BE2C (cell line): ENCODE measurements around the gene CFAP119.

ENCODE experiments used
- DNase-seq: peaks from one replicate; pipeline ENCODE4 v3.0.0-alpha.2; 2020
- H3K27me3 ChIP-seq: fragments of 250-450 bp; sonication (Bioruptor Pico); 2 replicates; pipeline ENCODE4 v1.5.1; 2020; ENCODE audit warnings: mild to moderate bottlenecking
- H3K36me3 ChIP-seq: fragments of 250-450 bp; sonication (Bioruptor Pico); 2 replicates; pipeline ENCODE4 v1.5.1; 2020; ENCODE audit warnings: mild to moderate bottlenecking
- H3K4me1 ChIP-seq: fragments of 250-450 bp; sonication (Bioruptor Pico); 2 replicates; pipeline ENCODE4 v1.5.1; 2020
- H3K4me3 ChIP-seq: 2 replicates; pipeline ENCODE4 v1.5.1; 2011; ENCODE audit warnings: low read depth, low read length
- H3K9me3 ChIP-seq: fragments of 250-450 bp; sonication (Bioruptor Pico); 2 replicates; pipeline ENCODE4 v1.5.1; 2020
- TF ChIP-seq, protein P1 (sequence below): IDR thresholded peaks from 2 replicates; pipeline ENCODE4 v1.5.1; 2012; ENCODE audit warnings: mild to moderate bottlenecking, low read depth, low read length

The CFAP119 gene

DNA sequence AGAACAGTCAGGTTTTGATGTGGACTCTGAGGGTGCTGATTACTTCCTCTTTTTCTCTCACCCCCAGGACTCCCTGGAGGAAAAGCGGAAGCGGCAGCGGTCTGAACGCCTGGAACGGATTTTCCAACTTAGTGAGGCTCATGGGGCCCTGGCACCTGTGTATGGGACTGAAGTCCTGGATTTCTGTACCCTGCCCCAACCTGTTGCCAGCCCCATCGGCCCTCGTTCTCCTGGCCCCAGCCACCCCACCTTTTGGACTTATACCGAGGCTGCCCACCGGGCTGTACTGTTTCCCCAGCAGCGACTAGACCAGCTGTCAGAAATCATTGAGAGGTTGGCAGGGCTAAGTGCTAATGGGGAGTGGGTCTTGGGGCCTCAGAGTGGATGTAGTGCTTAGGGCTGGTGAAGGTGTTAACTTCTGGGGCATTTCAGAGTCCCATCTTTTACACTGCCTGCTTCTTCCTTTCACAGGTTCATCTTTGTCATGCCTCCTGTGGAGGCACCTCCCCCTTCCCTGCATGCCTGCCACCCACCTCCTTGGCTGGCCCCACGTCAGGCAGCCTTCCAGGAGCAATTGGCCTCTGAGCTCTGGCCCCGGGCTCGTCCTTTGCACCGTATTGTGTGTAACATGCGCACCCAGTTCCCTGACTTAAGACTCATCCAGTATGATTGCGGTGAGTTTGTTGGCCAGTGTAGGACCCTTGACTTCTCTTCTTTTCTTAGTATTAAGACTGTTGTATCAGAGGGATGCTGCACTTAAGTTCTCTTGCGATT, 32.8 kb downstream of the CFAP119 start:
- H3K9me3 ChIP-seq = no peaks in the 10 kb centered on the region
- H3K4me1 ChIP-seq = no peaks in the 10 kb centered on the region
- peaks cover 29% of the 10 kb centered on the region for H3K36me3 ChIP-seq
- no peaks in the 10 kb centered on the region for H3K27me3 ChIP-seq
- no peak overlapping the region for H3K4me3 ChIP-seq
- no peak for DNase-seq
- TF ChIP-seq, protein P1, sequence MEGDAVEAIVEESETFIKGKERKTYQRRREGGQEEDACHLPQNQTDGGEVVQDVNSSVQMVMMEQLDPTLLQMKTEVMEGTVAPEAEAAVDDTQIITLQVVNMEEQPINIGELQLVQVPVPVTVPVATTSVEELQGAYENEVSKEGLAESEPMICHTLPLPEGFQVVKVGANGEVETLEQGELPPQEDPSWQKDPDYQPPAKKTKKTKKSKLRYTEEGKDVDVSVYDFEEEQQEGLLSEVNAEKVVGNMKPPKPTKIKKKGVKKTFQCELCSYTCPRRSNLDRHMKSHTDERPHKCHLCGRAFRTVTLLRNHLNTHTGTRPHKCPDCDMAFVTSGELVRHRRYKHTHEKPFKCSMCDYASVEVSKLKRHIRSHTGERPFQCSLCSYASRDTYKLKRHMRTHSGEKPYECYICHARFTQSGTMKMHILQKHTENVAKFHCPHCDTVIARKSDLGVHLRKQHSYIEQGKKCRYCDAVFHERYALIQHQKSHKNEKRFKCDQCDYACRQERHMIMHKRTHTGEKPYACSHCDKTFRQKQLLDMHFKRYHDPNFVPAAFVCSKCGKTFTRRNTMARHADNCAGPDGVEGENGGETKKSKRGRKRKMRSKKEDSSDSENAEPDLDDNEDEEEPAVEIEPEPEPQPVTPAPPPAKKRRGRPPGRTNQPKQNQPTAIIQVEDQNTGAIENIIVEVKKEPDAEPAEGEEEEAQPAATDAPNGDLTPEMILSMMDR = 0 out of 2 replicates have a peak, but pooled peaks have one; percentile 8

DNA sequence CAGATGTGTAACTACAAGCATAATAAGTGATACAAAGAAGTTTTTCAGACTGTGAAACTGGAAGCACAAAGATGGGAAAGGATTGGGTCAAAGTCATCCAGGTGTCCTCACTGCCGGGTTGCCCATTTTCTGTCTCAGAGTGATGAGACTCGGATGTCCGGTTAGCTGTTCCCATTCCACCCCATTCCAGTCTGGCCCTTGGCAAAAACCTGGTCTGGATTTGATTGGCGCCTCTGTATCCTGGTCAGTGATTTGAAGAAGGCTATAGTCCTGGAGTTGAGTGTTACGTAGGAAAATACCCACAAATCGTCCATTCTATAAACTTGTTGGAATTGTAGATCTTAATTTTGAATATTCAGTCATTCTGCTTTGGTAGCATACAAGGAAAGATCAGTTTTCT, 33.5 kb downstream of the CFAP119 start:
- Histone ChIP-seq H3K27me3 (no peaks in the 10 kb centered on the region), H3K9me3 (no peaks in the 10 kb centered on the region), H3K4me1 (no peaks in the 10 kb centered on the region), H3K4me3 (no peak overlapping the region), H3K36me3 (peaks cover 33% of the 10 kb centered on the region)
- TF ChIP-seq, protein P1 = no peak
- no peak for DNase-seq

DNA sequence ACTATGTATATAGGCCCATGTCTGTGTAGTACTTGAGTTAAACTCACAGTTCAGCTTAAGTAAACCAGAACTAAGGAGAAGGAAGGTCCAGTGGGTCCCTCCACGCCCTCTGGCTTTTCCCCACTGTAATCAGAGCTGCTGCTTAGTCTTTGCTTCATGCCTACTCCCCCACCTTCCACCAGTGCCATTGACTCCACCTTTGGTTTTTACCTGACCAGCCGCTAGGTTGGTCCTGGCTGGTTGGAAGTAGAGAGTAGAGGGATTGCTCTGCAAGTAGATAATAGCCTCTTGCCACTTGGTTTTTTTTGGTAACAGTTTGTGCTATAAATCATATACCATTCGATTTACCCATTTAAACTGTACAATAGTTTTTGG, 36.5 kb downstream of the CFAP119 start:
- TF ChIP-seq, protein P1 = no peak
- no peak overlapping the region for H3K4me3 ChIP-seq
- H3K36me3 ChIP-seq = peaks cover 49% of the 10 kb centered on the region
- no peaks in the 10 kb centered on the region for H3K9me3 ChIP-seq
- no peak for DNase-seq
- no peaks in the 10 kb centered on the region for H3K27me3 ChIP-seq
- no peaks in the 10 kb centered on the region for H3K4me1 ChIP-seq

DNA sequence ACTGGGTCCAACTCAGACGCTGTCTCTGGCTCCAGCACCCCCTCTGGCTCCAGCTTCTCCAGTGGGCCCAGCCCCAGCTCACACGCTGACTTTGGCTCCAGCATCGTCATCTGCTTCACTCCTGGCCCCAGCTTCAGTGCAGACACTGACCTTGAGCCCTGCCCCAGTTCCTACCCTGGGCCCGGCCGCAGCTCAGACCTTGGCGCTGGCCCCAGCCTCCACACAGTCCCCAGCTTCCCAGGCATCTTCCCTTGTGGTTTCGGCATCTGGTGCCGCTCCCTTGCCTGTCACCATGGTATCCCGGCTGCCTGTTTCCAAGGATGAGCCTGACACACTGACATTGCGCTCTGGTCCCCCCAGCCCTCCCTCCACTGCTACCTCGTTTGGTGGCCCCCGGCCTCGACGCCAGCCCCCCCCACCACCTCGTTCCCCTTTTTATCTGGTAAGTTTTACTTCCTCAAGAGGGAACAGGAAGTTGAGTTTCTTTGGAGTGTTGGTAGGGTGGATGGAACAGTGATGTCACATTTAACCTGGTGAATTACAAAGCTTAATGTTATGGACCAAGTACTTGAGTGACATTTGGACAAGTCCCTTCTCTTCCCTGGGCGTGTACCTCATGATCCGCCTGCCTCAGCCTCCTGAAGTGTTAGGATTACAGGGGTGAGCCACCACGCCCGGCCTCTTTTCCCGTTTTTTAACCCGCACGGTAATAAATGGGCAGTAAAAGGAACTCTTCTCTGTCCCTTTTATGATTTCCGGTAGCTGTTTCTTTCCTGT, 37.0 kb downstream of the CFAP119 start:
- Histone ChIP-seq H3K4me3 (no peak overlapping the region), H3K36me3 (peaks cover 55% of the 10 kb centered on the region), H3K4me1 (no peaks in the 10 kb centered on the region), H3K9me3 (no peaks in the 10 kb centered on the region), H3K27me3 (no peaks in the 10 kb centered on the region)
- TF ChIP-seq, protein P1 = no peak
- DNase-seq = no peak

DNA sequence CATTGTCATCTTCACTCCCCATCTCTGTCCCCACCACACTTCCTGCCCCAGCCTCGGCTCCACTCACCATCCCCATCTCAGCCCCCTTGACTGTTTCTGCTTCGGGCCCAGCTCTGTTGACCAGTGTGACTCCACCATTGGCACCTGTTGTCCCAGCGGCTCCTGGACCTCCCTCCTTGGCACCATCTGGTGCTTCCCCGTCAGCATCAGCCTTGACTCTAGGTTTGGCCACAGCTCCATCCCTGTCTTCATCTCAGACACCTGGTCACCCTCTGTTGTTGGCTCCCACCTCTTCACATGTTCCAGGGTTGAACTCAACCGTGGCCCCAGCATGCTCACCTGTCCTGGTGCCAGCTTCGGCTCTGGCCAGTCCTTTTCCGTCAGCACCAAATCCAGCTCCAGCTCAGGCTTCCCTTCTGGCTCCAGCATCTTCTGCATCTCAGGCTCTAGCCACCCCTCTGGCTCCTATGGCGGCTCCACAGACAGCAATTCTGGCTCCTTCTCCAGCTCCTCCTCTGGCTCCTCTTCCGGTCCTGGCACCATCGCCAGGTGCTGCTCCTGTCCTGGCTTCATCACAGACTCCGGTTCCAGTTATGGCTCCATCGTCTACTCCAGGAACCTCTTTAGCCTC, 38.0 kb downstream of the CFAP119 start:
- no peak overlapping the region for H3K4me3 ChIP-seq
- no peaks in the 10 kb centered on the region for H3K27me3 ChIP-seq
- H3K9me3 ChIP-seq = no peaks in the 10 kb centered on the region
- peaks cover 54% of the 10 kb centered on the region for H3K36me3 ChIP-seq
- DNase-seq = no peak
- TF ChIP-seq, protein P1 = no peak
- H3K4me1 ChIP-seq = no peaks in the 10 kb centered on the region
